ENCODE measurements around the gene CCDC154. TPM values are rescaled to one million over a fixed set of nuclear protein-coding genes. Genes with fewer than 3 reads are reported as not detected.

CCDC154 gene
- total and polyA plus RNA-seq, 2 of the 4 experiments (the other 2 are of a cell fraction) = 0.09 TPM; not detected in 1

DNA sequence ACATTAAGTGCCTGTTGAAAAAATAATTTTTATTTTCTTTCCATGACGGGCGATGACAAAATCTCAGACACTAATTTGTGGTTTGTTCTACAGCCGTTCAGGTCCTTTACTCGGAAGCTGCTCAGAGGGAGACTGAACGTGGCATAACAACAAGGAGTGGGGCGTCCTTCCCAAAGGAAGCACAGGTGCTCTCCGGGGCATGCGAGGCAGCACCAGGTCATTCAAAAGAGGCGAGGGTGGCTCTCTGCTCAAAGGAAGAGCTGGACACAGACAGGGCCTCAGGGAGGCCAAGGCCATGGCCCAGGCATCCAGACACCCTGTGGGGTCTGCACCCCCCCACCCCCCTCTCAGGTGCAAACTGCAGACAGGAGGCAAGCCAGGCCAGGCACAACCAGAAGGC lies 46.0 kb downstream of the CCDC154 start:
- Histone ChIP-seq H2AFZ (replicated peaks; ENCODE audit: low read length, poor library complexity) (no peak overlapping the region), H3K27me3 (ENCODE audit: control insufficient read depth, insufficient read depth, low read length) (no peaks in the 10 kb centered on the region), H3K14ac (replicated peaks; ENCODE audit: low read depth, low read length) (no peak overlapping the region), H2AK9ac (replicated peaks; ENCODE audit: low read depth, low read length, poor library complexity) (no peak overlapping the region), H3K18ac (ENCODE audit: low read depth, low read length) (no peak overlapping the region), H4K5ac (ENCODE audit: low read depth, low read length) (no peak overlapping the region), H3K4me2 (ENCODE audit: low read depth, low read length) (no peak overlapping the region), H3K4ac (ENCODE audit: low read depth, low read length) (no peak overlapping the region), H3K9ac (ENCODE audit: low read depth, low read length) (no peak overlapping the region), H3K4me1 (ENCODE audit: control insufficient read depth, insufficient read depth, low read length) (no peaks in the 10 kb centered on the region), H3K36me3 (ENCODE audit: control insufficient read depth, insufficient read depth, low read length) (peaks cover 46% of the 10 kb centered on the region), H2BK20ac (ENCODE audit: low read depth, low read length) (no peak overlapping the region), H2BK15ac (ENCODE audit: low read depth, low read length) (no peak overlapping the region), H3K27ac (ENCODE audit: insufficient read depth, low read length) (no peak overlapping the region), H3K79me1 (ENCODE audit: low read depth in 1 of 2, low read length in 2 of 2) (no peaks in the 10 kb centered on the region), H4K91ac (ENCODE audit: insufficient read depth, low read depth, low read length) (no peak overlapping the region), H2AK5ac (ENCODE audit: low read depth, low read length) (no peak overlapping the region), H3K9me3 (ENCODE audit: control insufficient read depth, insufficient read depth, low read length) (no peaks in the 10 kb centered on the region), H3K9me1 (ENCODE audit: insufficient read depth, low read length) (no peaks in the 10 kb centered on the region), H3K56ac (ENCODE audit: extremely low read depth, insufficient read depth, low read length) (no peak overlapping the region), H2BK120ac (ENCODE audit: low read depth, low read length) (no peak overlapping the region), H3K23ac (ENCODE audit: low read depth, low read length) (no peak overlapping the region), H2BK5ac (ENCODE audit: low read depth, low read length, poor library complexity, severe bottlenecking) (no peak overlapping the region), H3K4me3 (ENCODE audit: insufficient read depth, low read depth, low read length) (no peak overlapping the region), H4K8ac (ENCODE audit: low read depth in 2 of 2, low read length in 2 of 2) (no peak overlapping the region), H4K20me1 (ENCODE audit: insufficient read depth, low read length) (no peaks in the 10 kb centered on the region)
- ChIA-PET CTCF (no interaction called here), POLR2A (ENCODE audit: unreplicated experiment) (no interaction called here)
- intact Hi-C loops (cut with micrococcal nuclease) = no loop called here
- ATAC-seq (ENCODE audit: low read depth) (no peak), DNase-seq (no peak)
- WGBS, 2 experiments (ENCODE audit: extremely low coverage in 2 of 2, insufficient read length in 1 of 2) = 95% methylated on average over 7 of the region's 9 CpGs; no CpG with 5 or more reads in 1 of the 2 experiments
- TF ChIP-seq CEBPB (IDR thresholded peaks at IDR 0.05; ENCODE audit: low read depth, low read length) (no peak), MAFK (IDR thresholded peaks at IDR 0.05; ENCODE audit: low read depth, low read length) (no peak), CHD1 (IDR thresholded peaks at IDR 0.05; ENCODE audit: low read depth, low read length) (no peak), BHLHE40 (IDR thresholded peaks at IDR 0.05; ENCODE audit: low read depth, low read length) (no peak), SMC3 (IDR thresholded peaks at IDR 0.05; ENCODE audit: low read depth, low read length) (no peak), FOS (IDR thresholded peaks at IDR 0.05; ENCODE audit: low read depth, low read length) (no peak), USF2 (IDR thresholded peaks at IDR 0.05; ENCODE audit: low read depth, low read length) (no peak), MXI1 (IDR thresholded peaks at IDR 0.05; ENCODE audit: borderline replicate concordance, low read depth, low read length) (no peak), RFX5 (IDR thresholded peaks at IDR 0.05; ENCODE audit: low read depth, low read length) (no peak), RCOR1 (IDR thresholded peaks at IDR 0.05; ENCODE audit: insufficient replicate concordance, low read length) (no peak), POLR2A (IDR thresholded peaks at IDR 0.05; ENCODE audit: low read depth, low read length) (no peak), MAZ (IDR thresholded peaks at IDR 0.05; ENCODE audit: borderline replicate concordance, low read depth, low read length) (no peak), CTCF (conservative IDR thresholded peaks at IDR 0.05; ENCODE audit: low read depth, low read length) (no peak)
- TF ChIP-seq, protein P1, sequence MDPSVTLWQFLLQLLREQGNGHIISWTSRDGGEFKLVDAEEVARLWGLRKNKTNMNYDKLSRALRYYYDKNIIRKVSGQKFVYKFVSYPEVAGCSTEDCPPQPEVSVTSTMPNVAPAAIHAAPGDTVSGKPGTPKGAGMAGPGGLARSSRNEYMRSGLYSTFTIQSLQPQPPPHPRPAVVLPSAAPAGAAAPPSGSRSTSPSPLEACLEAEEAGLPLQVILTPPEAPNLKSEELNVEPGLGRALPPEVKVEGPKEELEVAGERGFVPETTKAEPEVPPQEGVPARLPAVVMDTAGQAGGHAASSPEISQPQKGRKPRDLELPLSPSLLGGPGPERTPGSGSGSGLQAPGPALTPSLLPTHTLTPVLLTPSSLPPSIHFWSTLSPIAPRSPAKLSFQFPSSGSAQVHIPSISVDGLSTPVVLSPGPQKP (IDR thresholded peaks at IDR 0.05; ENCODE audit: borderline replicate concordance, low read depth, low read length) = no peak
- in situ Hi-C loops (cut with MboI; ENCODE audit: low sequenced_read_pairs) = no loop called here
- dilution Hi-C loops (cut with HindIII; ENCODE audit: low sequenced_read_pairs, unreplicated experiment) = no loop called here
- no TSS peak for BruUV-seq (replicated peaks)

Data from IMR-90 (cell line).